Pulmonary artery endothelial cell (primary cell): ENCODE data around the gene PRM1. TPM values are rescaled to one million over a fixed set of nuclear protein-coding genes. Genes with fewer than 3 reads are reported as not detected.

ENCODE experiments used
- DNase-seq: peaks from one replicate; pipeline ENCODE4 v3.0.0-alpha.2; 2011; ENCODE audit warnings: low read depth, low spot score
- total RNA-seq: library from RNA; depleted of rRNA; stranded (reverse); fragments of >200 nt; gene quantifications from 2 replicates; pipeline ENCODE4 v1.2.3, GENCODE V29; 2014

The PRM1 gene, protein sequence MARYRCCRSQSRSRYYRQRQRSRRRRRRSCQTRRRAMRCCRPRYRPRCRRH
- not detected in 2 replicates for total RNA-seq

- DNase-seq, result no peak
These were observed at the start of gene PRM1 for GRCh38 chr16:11280616-11281522. PRM1 (minus strand) TSS chr16:11281330; CDS start chr16:11281238, 92 bp downstream.

GRCh38 chr16:11330526-11331237, 49.6 kb upstream of the PRM1 start:
- no peak for DNase-seq

DNA sequence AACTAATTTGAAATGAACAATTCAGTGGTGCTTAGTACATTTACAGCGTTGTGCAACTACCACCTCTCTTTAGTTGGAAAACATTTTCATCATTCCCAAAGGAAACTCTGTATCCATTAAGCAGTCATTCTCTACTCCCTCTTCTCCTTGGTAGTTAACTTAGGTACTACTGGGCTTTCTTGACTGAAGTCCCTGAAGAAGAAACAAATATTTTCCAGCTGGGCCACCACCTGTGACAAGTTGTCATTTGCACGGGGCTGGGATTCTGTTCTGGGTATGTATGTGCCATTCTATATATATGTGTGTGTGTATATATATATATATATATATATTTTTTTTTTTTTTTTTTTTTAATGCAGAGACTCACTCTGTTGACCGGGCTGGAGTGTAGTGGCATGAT, 48.8 kb upstream of the PRM1 start:
- no peak for DNase-seq

DNA sequence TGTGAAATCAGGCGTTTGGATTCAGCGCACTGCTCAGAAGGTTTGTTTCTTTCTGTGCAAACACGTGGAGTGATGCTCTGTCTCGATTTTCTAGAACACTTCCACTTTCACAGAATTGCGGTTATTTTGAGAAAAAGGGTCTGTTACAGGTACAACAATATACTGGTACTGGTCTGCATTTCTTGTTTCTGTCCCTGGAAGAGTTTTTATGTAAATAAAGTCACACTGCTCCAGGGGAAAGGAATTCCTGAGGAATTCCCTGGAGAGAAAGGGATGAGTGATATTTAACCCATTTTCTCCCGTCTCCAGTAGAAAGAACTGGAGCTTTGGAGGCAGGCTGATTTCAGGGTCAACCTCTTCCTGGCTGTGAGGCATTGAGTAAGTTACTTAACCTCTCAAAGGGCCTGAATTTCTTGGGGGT, 48.0 kb upstream of the PRM1 start:
- no peak for DNase-seq

DNA sequence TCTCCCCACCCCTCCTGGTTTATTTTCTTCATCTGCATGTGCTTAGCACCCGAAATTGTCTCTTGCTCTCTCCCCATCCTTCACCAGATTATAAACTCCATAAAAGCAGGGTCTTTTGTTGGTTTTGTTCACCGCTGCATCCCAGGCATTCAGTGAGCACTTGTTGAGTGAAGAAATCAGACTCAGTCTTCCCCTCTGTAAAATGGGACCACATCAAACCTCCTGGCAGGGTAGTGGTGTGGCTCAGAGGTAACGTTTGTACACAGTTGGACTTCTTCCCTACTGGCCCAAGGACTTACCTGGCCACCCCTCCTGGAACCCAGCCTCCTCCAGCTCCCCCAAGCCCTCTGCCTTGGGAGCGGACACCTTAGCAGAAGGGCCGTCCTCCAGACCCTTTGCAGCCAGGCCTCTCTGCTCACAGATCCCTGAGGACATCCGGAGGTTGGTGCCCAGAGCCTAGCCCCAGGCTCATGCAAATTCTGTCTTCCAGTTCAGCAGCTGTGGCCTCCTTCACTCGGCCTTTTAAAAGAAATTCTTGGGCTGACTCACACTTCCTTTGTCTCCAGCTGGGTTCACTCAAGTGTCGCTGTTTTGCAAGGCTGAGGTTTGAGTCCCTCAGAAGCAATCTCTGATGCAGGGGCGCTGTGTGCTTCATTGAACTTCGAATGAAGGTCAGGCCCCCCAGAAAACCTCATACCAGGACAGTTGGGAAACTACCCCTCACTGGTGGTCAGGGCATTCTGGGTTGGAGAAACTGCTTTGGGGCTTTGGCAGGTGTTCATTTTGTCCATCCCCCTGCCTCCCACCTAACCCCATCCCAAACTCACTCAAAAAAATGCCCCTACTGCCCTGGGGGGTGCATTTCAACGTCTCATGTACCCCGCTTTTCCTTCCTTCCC, 47.3 kb upstream of the PRM1 start:
- DNase-seq, result peak; percentile 57

- DNase-seq, result no peak
These were observed 46.4 kb upstream of the PRM1 start for GRCh38 chr16:11327277-11328171.

- no peak for DNase-seq
These were observed 45.7 kb upstream of the PRM1 start for GRCh38 chr16:11326737-11327276.

DNA sequence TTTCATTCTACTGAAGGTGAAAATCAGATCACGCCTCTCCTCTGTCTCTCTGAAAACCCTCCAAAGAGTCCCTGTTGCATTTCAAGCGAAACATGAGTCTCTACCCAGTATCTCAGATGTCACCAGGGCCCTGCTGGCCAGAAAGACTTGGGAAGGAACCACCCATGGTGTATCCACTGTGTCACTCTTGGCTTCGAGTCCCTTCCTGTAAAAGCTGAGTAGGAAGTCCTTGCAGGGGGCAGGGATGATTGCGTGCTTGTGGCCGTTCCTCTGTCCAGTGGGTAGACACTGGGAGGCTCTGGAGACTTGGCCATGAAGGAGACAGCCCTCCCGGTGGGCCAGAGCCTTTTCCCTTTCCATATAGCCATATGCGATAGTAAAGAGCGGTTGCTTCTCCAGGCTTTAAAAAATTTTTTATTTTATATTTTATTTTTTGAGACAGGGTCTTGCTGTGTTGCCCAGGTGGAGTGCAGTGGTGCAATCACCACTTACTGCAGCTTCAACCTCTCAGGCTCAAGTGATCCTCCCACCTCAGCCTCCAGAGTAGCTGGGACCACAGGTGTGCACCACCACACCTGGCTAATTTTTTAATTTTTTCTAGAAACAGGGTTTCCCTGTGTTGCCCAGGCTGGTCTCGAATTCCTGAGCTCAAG, 45.1 kb upstream of the PRM1 start:
- no peak for DNase-seq

DNA sequence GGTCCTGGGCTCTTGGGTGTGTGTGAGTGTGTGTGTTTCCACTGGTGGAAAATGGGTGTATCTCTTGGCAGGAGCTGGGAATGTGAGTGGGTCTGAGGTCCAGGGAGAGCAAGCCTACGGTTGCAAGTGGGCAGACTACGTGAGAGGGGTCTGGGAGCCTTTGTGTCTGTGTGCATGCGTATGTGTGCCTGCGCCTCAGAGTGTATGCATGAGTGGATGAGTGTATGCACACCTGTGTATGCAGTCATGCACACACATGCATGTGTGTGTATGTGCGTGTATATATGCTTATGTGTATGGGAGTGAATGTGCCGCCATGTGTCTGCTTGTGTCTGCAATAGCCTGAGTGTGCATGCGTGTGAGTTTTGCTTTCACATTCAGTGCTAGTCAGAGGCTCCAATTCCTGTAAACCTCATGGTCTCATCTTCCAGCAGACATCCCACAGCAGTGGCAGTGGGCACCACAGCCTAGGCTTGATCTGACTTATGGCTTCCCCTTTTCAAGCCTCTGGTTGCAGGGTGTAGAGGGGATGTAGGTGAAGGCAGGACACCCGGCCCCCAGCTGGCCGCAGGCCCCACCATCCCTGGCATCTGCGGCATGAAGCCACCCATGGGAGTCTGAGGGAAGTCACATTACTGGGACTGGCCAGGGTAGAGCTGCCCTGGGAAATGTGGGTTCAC, 44.4 kb upstream of the PRM1 start:
- DNase-seq, result no peak

- DNase-seq, result no peak
These were observed 42.6 kb upstream of the PRM1 start for GRCh38 chr16:11323551-11324336.

DNA sequence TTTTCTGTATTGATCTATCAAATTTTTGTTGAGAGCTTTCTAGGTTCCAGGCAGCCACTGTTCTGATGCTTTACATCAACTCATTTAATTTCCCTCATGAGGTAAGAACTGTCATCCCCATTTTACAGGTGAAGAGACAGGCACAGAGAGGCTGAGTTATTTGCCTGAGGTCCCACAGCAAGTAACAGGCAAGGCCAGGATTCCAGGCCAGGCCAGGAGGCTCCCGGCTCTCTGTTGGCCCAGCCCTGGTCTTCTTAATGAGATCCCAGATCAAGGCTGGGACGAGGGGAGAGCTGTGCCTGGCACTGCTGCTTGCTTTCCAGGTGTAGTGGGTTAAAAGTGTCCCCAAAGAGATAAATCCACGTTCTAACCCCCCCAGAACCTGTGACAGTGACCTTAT, 41.7 kb upstream of the PRM1 start:
- DNase-seq, result no peak

DNA sequence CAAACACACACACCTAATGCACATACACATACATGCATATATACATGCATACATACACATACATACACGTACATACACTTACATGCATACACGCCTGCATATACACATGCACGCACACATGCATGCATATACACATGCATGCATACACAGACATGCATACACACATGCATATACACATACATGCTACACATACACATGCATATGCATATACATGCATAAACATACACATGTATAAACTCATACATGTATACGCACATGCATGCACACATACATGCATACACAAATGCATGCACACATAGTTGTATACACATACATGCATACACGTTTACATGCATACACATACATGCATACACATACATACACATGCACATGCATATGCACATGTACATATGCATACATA, 40.5 kb upstream of the PRM1 start:
- DNase-seq, result no peak

DNA sequence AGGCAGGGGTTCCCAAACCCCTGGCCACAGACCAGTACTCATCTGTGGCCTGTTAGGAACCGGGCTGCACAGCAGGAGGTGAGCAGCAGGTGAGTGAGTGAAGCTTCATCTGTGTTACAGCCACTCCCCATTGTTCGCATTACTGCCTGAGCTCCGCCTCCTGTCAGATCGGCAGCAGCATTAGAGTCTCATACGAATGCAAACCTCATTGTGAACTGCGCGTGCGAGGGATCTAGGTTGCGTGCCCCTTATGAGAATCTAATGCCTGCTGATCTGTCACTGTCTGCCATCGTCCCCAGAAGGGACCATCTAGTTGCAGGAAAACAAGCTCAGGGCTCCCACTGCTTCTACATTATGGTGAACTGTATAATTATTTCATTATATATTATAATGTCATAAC, 39.0 kb upstream of the PRM1 start:
- DNase-seq, result no peak

- DNase-seq, result no peak
These were observed 38.5 kb upstream of the PRM1 start for GRCh38 chr16:11319529-11320146.

DNA sequence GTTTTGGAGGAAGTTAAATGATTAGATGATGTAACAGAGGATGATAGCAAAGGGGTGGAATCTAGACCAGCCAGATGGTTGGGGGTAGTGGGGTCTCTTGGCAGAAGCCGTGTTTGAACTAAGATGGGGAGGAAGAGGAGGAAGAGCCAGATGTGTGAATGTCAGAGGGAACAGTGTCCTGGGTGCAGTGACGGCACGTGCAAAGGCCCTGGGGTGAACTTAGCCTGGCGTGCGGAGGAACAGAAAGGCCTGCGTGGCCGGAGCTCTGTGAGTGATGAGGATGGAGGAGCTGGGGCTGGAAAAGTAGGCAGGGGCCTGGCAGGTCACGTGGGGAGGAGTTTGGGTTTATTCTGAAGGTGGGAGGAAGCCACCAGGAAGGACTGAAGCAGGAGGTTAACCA, 37.7 kb upstream of the PRM1 start:
- DNase-seq, result no peak

DNA sequence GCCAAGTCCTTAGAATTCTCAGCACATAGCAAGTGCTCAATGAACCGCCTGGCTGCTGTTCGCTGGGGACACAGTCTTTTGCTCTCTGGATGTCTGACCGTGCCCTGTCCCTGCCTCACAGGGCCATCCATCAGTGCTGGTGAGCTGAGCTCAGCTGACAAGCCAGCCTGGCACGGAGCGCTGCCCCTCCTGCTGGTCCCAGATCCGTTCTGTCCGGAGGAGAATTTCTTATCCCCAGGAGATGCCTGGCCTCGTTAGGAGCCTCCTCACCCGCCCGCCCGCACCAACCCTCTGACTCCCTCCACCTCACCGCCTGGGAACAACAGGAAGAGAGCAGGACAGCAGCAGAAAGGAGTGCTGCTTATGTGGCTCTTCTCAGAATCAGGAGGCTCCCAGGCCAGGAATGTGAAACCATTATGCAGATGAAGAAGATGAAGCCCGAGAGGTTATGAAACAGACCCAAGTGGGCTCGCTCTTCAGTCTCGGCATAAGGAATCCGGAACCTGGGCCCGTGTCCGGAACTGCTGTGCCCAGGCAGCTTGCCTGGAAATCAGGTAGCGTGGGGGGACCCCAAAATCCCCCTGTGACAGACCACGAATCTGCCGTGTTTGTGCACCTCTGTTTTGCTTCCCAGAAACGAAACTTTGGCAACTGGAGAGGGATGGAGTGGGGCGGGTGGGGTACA, 35.3 kb upstream of the PRM1 start:
- no peak for DNase-seq

- DNase-seq, result no peak
These were observed 34.4 kb upstream of the PRM1 start for GRCh38 chr16:11315510-11315909.
